GM12878 (cell line): ENCODE measurements around the gene SGCD.

Source experiments
- NFIC ChIP-seq: IDR thresholded peaks from 2 replicates; pipeline ENCODE4 v1.6.1; 2012; ENCODE audit warnings: low read depth, mild to moderate bottlenecking, inconsistent platforms, low read length, moderate library complexity
- NRF1 ChIP-seq: conservative IDR thresholded peaks from 2 replicates; pipeline ENCODE4 v1.6.1; 2011; ENCODE audit warnings: mild to moderate bottlenecking, low read depth, low read length, improper control_type of control experiment
- POLR2A ChIP-seq: IDR thresholded peaks from 2 replicates; pipeline ENCODE4 v1.6.1; 2011; ENCODE audit warnings: low read depth, mild to moderate bottlenecking, low read length
- RUNX3 ChIP-seq: IDR thresholded peaks from 2 replicates; pipeline ENCODE4 v1.6.1; 2012; ENCODE audit warnings: low read length, inconsistent platforms
- TAF1 ChIP-seq: IDR thresholded peaks from 2 replicates; pipeline ENCODE4 v1.6.1; 2011; ENCODE audit warnings: mild to moderate bottlenecking, low read depth, low read length, borderline replicate concordance
- TARDBP ChIP-seq: IDR thresholded peaks from 2 replicates; pipeline ENCODE4 v1.6.1; 2016; ENCODE audit warnings: borderline replicate concordance
- TCF7 ChIP-seq: IDR thresholded peaks from 2 replicates; pipeline ENCODE4 v1.6.1; 2014; ENCODE audit warnings: antibody characterized with exemption, borderline replicate concordance
- YY1 ChIP-seq: IDR thresholded peaks from 2 replicates; pipeline ENCODE4 v1.6.1; 2011; ENCODE audit warnings: low read depth, mild to moderate bottlenecking, low read length
- ZNF207 ChIP-seq: fragments of 450-650 bp; IDR thresholded peaks from 2 replicates; pipeline ENCODE4 v1.6.1; 2014; ENCODE audit warnings: antibody characterized with exemption, mild to moderate bottlenecking, borderline replicate concordance
- TF ChIP-seq, protein P1 (sequence below): fragments of 450-650 bp; formaldehyde crosslinking; IDR thresholded peaks from 2 replicates; pipeline ENCODE4 v1.4.0; 2022; ENCODE audit warnings: mild to moderate bottlenecking, moderate library complexity
- TF ChIP-seq, protein P2 (sequence below), 3 experiments: IDR thresholded peaks in 2 of 3; conservative IDR thresholded peaks in 1 of 3; 2 replicates each; pipeline ENCODE4 v1.5.1; 2011; ENCODE audit warnings: low read depth in 3 of 3, low read length in 3 of 3, mild to moderate bottlenecking in 3 of 3, control low read depth in 2 of 3, moderate library complexity in 2 of 3, inconsistent platforms in 1 of 3, mixed read lengths in 1 of 3; ENCODE audit not compliant: control insufficient read depth in 2 of 3, insufficient read depth in 1 of 3; ENCODE audit errors: extremely low read depth in 1 of 3
- TF ChIP-seq, protein P3 (sequence below): fragments of 450-650 bp; formaldehyde crosslinking; IDR thresholded peaks from 2 replicates; pipeline ENCODE4 v1.5.0; 2022; ENCODE audit warnings: mild to moderate bottlenecking, missing genetic modification characterization
- TF ChIP-seq, protein P4 (sequence below): fragments of 450-650 bp; IDR thresholded peaks from 2 replicates; pipeline ENCODE4 v1.6.1; 2017; ENCODE audit warnings: mild to moderate bottlenecking, low read depth, inconsistent platforms; ENCODE audit not compliant: poor library complexity, severe bottlenecking
- TF ChIP-seq, protein P5 (sequence below): IDR thresholded peaks from 2 replicates; pipeline ENCODE4 v1.6.1; 2011; ENCODE audit warnings: low read depth, low read length, improper control_type of control experiment, borderline replicate concordance

DNA sequence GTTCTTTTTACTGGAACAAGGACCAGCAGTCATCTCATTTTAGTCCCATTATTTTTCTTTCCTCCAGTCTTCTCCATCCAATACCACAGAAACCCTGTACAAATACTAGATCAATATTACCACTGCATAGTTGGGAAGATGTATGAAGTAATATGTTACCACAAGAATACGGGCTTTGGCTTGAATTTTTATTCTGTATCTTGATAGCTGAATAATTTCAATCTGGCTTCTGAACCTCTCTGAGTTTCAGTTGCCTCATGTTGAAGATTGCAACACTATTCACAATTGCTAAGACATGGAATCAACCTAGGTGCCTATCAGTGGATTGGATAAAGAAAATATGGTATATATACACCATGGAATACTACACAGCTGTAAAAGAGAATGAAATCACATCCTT is 82.9 kb downstream of the SGCD start:
- TF ChIP-seq, protein P1, sequence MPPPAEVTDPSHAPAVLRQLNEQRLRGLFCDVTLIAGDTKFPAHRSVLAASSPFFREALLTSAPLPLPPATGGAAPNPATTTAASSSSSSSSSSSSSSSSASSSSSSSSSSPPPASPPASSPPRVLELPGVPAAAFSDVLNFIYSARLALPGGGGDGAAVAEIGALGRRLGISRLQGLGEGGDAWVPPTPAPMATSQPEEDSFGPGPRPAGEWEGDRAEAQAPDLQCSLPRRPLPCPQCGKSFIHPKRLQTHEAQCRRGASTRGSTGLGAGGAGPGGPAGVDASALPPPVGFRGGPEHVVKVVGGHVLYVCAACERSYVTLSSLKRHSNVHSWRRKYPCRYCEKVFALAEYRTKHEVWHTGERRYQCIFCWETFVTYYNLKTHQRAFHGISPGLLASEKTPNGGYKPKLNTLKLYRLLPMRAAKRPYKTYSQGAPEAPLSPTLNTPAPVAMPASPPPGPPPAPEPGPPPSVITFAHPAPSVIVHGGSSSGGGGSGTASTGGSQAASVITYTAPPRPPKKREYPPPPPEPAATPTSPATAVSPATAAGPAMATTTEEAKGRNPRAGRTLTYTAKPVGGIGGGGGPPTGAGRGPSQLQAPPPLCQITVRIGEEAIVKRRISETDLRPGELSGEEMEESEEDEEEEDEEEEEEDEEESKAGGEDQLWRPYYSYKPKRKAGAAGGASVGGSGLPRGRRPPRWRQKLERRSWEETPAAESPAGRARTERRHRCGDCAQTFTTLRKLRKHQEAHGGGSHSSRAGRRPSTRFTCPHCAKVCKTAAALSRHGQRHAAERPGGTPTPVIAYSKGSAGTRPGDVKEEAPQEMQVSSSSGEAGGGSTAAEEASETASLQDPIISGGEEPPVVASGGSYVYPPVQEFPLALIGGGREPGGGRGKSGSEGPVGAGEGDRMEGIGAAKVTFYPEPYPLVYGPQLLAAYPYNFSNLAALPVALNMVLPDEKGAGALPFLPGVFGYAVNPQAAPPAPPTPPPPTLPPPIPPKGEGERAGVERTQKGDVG (CRISPR knock-in tag) = no peak
- TF ChIP-seq RUNX3 (no peak), NFIC (no peak), YY1 (no peak), ZNF207 (no peak), TCF7 (no peak), POLR2A (no peak), TAF1 (no peak), TARDBP (no peak), NRF1 (no peak)
- TF ChIP-seq, protein P2, sequence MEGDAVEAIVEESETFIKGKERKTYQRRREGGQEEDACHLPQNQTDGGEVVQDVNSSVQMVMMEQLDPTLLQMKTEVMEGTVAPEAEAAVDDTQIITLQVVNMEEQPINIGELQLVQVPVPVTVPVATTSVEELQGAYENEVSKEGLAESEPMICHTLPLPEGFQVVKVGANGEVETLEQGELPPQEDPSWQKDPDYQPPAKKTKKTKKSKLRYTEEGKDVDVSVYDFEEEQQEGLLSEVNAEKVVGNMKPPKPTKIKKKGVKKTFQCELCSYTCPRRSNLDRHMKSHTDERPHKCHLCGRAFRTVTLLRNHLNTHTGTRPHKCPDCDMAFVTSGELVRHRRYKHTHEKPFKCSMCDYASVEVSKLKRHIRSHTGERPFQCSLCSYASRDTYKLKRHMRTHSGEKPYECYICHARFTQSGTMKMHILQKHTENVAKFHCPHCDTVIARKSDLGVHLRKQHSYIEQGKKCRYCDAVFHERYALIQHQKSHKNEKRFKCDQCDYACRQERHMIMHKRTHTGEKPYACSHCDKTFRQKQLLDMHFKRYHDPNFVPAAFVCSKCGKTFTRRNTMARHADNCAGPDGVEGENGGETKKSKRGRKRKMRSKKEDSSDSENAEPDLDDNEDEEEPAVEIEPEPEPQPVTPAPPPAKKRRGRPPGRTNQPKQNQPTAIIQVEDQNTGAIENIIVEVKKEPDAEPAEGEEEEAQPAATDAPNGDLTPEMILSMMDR (IDR thresholded peaks at IDR 0.05 in 2 of 3, conservative IDR thresholded peaks at IDR 0.05 in 1 of 3; ENCODE audit: control insufficient read depth in 2 of 3, extremely low read depth in 1 of 3, insufficient read depth in 1 of 3, low read depth in 3 of 3, low read length in 3 of 3) = no peak
- TF ChIP-seq, protein P3, sequence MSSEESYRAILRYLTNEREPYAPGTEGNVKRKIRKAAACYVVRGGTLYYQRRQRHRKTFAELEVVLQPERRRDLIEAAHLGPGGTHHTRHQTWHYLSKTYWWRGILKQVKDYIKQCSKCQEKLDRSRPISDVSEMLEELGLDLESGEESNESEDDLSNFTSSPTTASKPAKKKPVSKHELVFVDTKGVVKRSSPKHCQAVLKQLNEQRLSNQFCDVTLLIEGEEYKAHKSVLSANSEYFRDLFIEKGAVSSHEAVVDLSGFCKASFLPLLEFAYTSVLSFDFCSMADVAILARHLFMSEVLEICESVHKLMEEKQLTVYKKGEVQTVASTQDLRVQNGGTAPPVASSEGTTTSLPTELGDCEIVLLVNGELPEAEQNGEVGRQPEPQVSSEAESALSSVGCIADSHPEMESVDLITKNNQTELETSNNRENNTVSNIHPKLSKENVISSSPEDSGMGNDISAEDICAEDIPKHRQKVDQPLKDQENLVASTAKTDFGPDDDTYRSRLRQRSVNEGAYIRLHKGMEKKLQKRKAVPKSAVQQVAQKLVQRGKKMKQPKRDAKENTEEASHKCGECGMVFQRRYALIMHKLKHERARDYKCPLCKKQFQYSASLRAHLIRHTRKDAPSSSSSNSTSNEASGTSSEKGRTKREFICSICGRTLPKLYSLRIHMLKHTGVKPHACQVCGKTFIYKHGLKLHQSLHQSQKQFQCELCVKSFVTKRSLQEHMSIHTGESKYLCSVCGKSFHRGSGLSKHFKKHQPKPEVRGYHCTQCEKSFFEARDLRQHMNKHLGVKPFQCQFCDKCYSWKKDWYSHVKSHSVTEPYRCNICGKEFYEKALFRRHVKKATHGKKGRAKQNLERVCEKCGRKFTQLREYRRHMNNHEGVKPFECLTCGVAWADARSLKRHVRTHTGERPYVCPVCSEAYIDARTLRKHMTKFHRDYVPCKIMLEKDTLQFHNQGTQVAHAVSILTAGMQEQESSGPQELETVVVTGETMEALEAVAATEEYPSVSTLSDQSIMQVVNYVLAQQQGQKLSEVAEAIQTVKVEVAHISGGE (CRISPR knock-in tag) = no peak
- TF ChIP-seq, protein P4, sequence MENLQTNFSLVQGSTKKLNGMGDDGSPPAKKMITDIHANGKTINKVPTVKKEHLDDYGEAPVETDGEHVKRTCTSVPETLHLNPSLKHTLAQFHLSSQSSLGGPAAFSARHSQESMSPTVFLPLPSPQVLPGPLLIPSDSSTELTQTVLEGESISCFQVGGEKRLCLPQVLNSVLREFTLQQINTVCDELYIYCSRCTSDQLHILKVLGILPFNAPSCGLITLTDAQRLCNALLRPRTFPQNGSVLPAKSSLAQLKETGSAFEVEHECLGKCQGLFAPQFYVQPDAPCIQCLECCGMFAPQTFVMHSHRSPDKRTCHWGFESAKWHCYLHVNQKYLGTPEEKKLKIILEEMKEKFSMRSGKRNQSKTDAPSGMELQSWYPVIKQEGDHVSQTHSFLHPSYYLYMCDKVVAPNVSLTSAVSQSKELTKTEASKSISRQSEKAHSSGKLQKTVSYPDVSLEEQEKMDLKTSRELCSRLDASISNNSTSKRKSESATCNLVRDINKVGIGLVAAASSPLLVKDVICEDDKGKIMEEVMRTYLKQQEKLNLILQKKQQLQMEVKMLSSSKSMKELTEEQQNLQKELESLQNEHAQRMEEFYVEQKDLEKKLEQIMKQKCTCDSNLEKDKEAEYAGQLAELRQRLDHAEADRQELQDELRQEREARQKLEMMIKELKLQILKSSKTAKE = no peak
- TF ChIP-seq, protein P5, sequence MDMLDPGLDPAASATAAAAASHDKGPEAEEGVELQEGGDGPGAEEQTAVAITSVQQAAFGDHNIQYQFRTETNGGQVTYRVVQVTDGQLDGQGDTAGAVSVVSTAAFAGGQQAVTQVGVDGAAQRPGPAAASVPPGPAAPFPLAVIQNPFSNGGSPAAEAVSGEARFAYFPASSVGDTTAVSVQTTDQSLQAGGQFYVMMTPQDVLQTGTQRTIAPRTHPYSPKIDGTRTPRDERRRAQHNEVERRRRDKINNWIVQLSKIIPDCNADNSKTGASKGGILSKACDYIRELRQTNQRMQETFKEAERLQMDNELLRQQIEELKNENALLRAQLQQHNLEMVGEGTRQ = no peak
